Aorta (tissue), 5 donors: ENCODE results near the gene PINK1. TPM values are rescaled to one million over a fixed set of nuclear protein-coding genes. Genes with fewer than 3 reads are reported as not detected.

Source experiments
- ATAC-seq: fragments of 200-7000 bp; cut with Tn5 transposase; one replicate; pipeline ENCODE4 v1.9.1; 2022; ENCODE audit warnings: moderate library complexity; ENCODE audit not compliant: low FRiP score
- DNase-seq, 2 donors: peaks; one replicate each; pipeline ENCODE4 v3.0.0-alpha.2; 2020
- H3K27ac ChIP-seq, 2 donors: one replicate each; pipeline ENCODE4 v1.5.1; 2013; ENCODE audit warnings: low read length in 2 of 2, mild to moderate bottlenecking in 2 of 2, moderate library complexity in 2 of 2, control low read depth in 1 of 2, inconsistent platforms in 1 of 2, low read depth in 1 of 2
- H3K27me3 ChIP-seq, 2 donors: one replicate each; pipeline ENCODE4 v1.6.1; 2013; ENCODE audit warnings: control low read depth in 1 of 2, low read length in 1 of 2, mild to moderate bottlenecking in 1 of 2, moderate library complexity in 1 of 2; ENCODE audit not compliant: insufficient read depth in 2 of 2, control insufficient read depth in 1 of 2
- H3K36me3 ChIP-seq, 2 donors: one replicate each; pipeline ENCODE4 v1.6.1; 2013; ENCODE audit warnings: control low read depth in 1 of 2, low read length in 1 of 2, mild to moderate bottlenecking in 1 of 2; ENCODE audit not compliant: insufficient read depth in 2 of 2, control insufficient read depth in 1 of 2
- H3K4me1 ChIP-seq, 2 donors: one replicate each; pipeline ENCODE4 v1.6.1; 2013; ENCODE audit warnings: low read length in 2 of 2, control low read depth in 1 of 2, mild to moderate bottlenecking in 1 of 2, moderate library complexity in 1 of 2; ENCODE audit not compliant: insufficient read depth in 2 of 2, control insufficient read depth in 1 of 2
- H3K4me3 ChIP-seq, 2 donors: one replicate each; pipeline ENCODE4 v1.5.1; 2013; ENCODE audit warnings: low read length in 2 of 2, control low read depth in 1 of 2, mild to moderate bottlenecking in 1 of 2
- H3K9me3 ChIP-seq: one replicate; pipeline ENCODE4 v1.6.1; 2013; ENCODE audit warnings: mild to moderate bottlenecking, low read length; ENCODE audit not compliant: control insufficient read depth
- WGBS, 2 donors: extraction: QIAGEN DNeasy Blood & Tissue Kit; methylation state at CpG; one replicate each; pipeline ENCODE4 v1.1.7; 2013; 5-methylcytosine and 5-hydroxymethylcytosine counted together
- intact Hi-C, 2 donors: fragments of 100-400 bp; cut with DNase I; formaldehyde crosslinking; loops; one replicate each; pipeline versions ENCODE4 v1.14.2 to v1.15.0; 2022
- polyA plus RNA-seq, 2 donors: library from polyadenylated mRNA; stranded (reverse); fragments of 200-250 nt; gene quantifications; one replicate each; pipeline ENCODE4 v1.2.3, GENCODE V29; 2013
- total RNA-seq, 2 donors: library from RNA; stranded (reverse); fragmentation: NEBNext Ultra II Directional; extraction: Animal tissue kit (Norgen Biotek cat#: 25700); gene quantifications; one replicate each; pipeline ENCODE4 v1.2.1, GENCODE V29; 2021
- donor health status: healthy with polysubstance abuse.
- donor health status: Bipolar disorder and iron deficiency.
- donor health status: DM: no; HTN: no; CAD: no.
- donor health status: DM: no; HTN: no; CAD: no.
- donor health status: DM: yes; HTN: yes; CAD: no.

PINK1 gene
- total and polyA plus RNA-seq, 4 donors, result 72.0 to 129 (median 92.4) TPM

DNA sequence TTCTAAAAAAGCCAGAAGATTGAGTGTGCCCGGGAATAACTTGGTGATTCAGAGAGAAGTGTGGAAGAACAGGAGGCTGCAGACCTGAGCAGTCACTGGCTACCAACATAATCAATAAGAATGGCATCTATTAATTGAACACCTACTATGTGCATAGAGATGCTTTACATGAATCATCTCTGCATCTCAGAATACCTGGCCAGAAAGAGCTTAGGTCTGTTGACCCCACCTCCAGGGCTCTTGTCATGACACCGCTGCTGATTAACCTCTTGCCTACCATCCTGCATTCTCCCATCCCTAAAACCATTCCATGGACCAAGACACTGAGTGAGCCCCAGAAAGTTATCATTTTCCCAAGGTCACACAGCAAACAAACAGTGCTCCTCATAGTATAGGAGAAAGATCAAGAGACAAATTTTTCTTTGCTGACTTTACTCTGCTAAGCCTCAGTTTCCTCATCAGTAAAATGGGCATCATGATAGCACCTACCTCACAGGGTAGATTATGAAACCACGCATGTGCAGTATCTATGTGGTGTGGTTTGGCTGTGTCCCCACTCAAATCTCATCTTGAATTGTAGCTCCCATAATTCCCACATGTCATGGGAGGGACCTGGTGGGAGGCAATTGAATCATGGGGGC lies 16.3 kb upstream of the PINK1 start:
- ATAC-seq, result no peak
- DNase-seq, result no peak
- H3K4me3 ChIP-seq, result no peak overlapping the region
- WGBS, 2 donors, result 63 to 67% methylated on average over 3 of the region's 3 CpGs
- H3K36me3 ChIP-seq, result no peaks in the 10 kb centered on the region
- H3K27me3 ChIP-seq, result no peaks in the 10 kb centered on the region
- intact Hi-C loops, result no loop called here
- H3K9me3 ChIP-seq, result no peaks in the 10 kb centered on the region
- H3K4me1 ChIP-seq, result no peaks in the 10 kb centered on the region
- no peak overlapping the region for H3K27ac ChIP-seq

DNA sequence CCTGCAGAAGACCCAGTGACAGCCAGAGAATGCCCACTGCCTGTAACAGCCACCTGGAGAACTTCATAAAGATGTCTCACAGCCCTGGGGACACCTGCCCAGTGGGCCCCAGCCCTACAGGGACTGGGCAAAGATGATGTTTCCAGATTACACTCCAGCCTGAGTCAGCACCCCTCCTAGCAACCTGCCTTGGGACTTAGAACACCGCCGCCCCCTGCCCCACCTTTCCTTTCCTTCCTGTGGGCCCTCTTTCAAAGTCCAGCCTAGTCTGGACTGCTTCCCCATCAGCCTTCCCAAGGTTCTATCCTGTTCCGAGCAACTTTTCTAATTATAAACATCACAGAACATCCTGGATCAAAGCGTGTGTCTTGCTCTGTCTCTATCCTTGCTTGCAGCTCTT lies 14.7 kb upstream of the PINK1 start:
- Histone ChIP-seq H3K36me3 (no peaks in the 10 kb centered on the region), H3K9me3 (no peaks in the 10 kb centered on the region), H3K27ac (no peak overlapping the region), H3K4me1 (no peaks in the 10 kb centered on the region), H3K27me3 (no peaks in the 10 kb centered on the region), H3K4me3 (no peak overlapping the region)
- ATAC-seq (no peak), DNase-seq (no peak)
- intact Hi-C loops, result no loop called here
- WGBS, 2 donors, result 73 to 74% methylated on average over 4 of the region's 4 CpGs

DNA sequence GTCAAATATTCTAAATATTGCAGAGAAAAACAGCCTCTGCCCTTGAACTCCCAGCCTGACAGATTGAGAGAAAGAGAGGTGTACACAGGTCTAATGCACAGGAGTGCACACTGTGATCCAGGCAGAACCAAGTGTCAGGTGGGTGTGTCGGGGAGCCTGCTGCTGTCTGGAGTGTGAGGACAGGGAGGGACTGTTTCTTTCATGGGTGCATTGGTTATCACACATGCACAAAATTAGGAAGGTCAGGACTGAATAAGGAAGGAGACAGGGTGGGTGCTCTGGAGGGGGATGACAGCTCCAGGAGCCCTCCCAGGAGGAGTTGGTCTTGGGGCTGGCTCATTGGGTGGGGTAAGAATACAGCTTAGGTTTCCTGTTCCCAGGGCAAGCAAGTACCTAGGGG lies 13.3 kb upstream of the PINK1 start:
- intact Hi-C loops, result no loop called here
- H3K36me3 ChIP-seq, result no peaks in the 10 kb centered on the region
- no peaks in the 10 kb centered on the region for H3K4me1 ChIP-seq
- WGBS, 2 donors, result 74 to 80% methylated on average over 1 of the region's 1 CpG
- no peak overlapping the region for H3K27ac ChIP-seq
- no peak overlapping the region for H3K4me3 ChIP-seq
- no peaks in the 10 kb centered on the region for H3K27me3 ChIP-seq
- H3K9me3 ChIP-seq, result no peaks in the 10 kb centered on the region
- DNase-seq (no peak), ATAC-seq (no peak)

DNA sequence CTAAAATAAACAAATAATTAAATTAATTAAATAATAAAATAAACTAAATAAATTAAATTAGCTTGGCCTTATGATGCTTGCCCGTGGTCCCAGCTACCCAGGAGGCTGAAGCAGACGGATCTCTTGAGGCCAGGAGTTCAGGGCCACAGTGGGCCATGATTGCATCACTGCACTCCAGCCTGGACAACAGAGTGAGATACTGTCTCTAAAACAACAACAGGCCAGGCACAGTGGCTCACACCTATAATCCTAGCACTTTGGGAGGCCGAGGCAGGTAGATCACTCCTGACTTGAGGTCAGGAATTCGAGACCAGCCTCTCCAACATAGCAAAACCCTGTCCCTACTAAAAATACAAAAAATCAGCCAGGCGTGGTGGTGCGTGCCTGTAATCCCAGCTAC lies 12.2 kb upstream of the PINK1 start:
- DNase-seq (no peak), ATAC-seq (no peak)
- no peaks in the 10 kb centered on the region for H3K9me3 ChIP-seq
- no peaks in the 10 kb centered on the region for H3K36me3 ChIP-seq
- no peak overlapping the region for H3K27ac ChIP-seq
- H3K4me1 ChIP-seq, result no peaks in the 10 kb centered on the region
- no peak overlapping the region for H3K4me3 ChIP-seq
- WGBS, 2 donors, result 78 to 95% methylated on average over 6 of the region's 6 CpGs
- no peaks in the 10 kb centered on the region for H3K27me3 ChIP-seq
- intact Hi-C loops, result no loop called here

DNA sequence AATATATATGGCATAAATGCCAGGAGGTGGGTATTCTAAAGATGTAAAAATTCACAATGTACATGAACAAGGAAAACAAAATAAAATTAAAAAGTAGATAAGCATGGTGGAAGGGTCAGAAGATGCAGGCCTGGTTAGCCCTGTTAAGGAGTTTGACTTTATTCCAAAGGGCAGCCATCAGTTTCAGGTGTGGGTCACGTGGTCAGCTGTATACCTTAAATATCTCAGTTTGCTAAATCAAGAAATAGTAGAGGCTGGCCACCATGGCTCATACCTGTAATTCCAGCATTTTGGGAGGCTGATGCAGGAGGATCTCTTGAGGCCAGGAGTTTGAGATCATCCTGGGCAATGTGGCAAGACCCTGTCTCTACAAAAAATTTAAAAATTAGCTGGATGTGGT lies 8.5 kb upstream of the PINK1 start:
- Histone ChIP-seq H3K27me3 (no peaks in the 10 kb centered on the region), H3K4me3 (no peak overlapping the region), H3K27ac (no peak overlapping the region), H3K4me1 (no peaks in the 10 kb centered on the region), H3K36me3 (no peaks in the 10 kb centered on the region), H3K9me3 (no peaks in the 10 kb centered on the region)
- intact Hi-C loops, result no loop called here
- ATAC-seq (no peak), DNase-seq (no peak)
- WGBS, 2 donors, result 67 to 82% methylated on average over 1 of the region's 1 CpG

DNA sequence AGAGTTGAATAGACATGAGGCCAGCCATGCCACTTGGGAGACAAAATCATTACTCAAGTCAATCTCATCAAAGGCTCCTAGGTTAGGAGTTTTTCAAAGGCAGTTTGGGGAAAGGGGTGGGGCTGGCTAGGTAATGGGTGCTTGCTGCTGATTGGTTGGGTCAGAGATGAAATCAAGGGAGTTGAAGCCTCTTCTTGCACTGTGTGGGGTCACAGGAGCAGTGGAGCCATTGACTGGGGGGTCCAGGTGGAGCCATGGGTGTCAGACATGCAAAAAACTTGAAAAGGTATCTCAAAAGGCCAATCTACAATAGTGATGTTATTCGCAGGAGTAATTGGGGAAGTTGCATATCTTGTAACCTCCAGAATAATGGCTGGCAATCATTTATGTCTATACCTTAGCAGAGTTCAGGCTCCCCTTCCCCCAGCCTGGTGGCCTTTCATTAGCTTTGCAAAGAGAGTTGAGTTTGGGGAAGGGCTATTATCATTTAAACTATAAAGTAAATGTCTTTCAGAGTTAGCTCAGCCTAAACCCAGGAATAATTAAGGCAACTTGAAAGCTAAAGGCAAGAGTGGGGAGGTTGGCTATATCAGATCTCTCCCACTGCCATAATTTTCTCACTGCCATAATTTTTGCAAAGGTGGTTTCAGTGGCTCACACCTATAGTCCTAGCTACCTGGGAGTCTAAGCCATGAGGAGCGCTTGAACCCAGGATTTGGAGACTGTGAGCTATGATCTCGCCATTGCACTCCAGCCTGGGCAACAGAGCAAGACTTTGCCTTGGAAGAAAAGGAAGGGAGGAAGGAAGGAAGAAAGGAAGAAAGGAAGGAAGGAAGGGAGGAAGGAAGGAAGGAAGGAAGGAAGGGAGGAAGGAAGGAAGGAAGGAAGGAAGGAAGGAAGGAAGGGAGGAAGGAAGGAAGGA lies 7.8 kb upstream of the PINK1 start:
- no peak for ATAC-seq
- intact Hi-C loops, result no loop called here

DNA sequence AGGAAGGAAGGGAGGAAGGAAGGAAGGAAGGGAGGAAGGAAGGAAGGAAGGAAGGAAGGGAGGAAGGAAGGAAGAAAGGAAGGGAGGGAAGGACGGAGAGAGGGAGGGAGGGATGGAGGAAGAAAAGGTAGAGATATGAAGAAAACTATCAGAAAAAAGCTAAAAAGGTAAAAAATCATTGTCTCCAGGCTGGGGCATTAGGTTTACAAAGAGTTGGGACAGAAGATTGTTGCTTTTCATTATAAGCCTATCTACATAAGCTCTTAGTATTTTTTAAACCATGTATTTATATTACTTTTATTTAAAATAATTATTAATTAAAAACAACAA lies 7.2 kb upstream of the PINK1 start:
- no peaks in the 10 kb centered on the region for H3K36me3 ChIP-seq
- no peaks in the 10 kb centered on the region for H3K27me3 ChIP-seq
- no peak overlapping the region for H3K27ac ChIP-seq
- no peak for DNase-seq
- ATAC-seq, result no peak
- no peaks in the 10 kb centered on the region for H3K4me1 ChIP-seq
- no peaks in the 10 kb centered on the region for H3K9me3 ChIP-seq
- 66 to 80% methylated on average over 1 of the region's 1 CpG for WGBS, 2 donors
- H3K4me3 ChIP-seq, result no peak overlapping the region
- intact Hi-C loops, result no loop called here

More for the DNA sequence above, 7.8 kb upstream of the PINK1 start:
- Histone ChIP-seq H3K9me3 (no peaks in the 10 kb centered on the region), H3K27ac (no peak overlapping the region), H3K36me3 (no peaks in the 10 kb centered on the region), H3K4me1 (no peaks in the 10 kb centered on the region), H3K4me3 (no peak overlapping the region), H3K27me3 (no peaks in the 10 kb centered on the region)
- WGBS, 2 donors, result 68 to 70% methylated on average over 3 of the region's 3 CpGs
- no peak for DNase-seq

DNA sequence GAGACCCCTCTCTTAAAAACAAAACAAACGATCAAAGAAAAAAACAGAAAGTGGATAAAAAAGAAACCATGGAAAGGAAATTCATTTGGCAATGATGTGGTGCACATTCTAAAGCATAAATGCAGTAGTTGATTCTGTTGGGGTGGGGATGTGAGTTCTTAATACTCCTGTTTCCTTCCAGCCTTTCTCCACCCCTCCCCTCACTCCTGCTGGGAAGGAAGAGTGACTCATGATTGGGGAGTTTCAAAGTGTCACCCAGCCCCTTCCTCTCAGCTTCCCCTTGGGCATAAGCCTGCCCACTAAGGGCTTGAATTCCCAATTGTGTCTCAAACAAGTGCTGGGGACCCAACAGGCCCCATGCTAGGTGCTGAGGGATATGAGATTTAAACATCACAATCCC lies 6.7 kb upstream of the PINK1 start:
- H3K9me3 ChIP-seq, result no peaks in the 10 kb centered on the region
- ATAC-seq, result no peak
- no peak overlapping the region for H3K4me3 ChIP-seq
- H3K27me3 ChIP-seq, result no peaks in the 10 kb centered on the region
- H3K27ac ChIP-seq, result no peak overlapping the region
- no peaks in the 10 kb centered on the region for H3K4me1 ChIP-seq
- 53 to 64% methylated on average over 1 of the region's 1 CpG for WGBS, 2 donors
- no peak for DNase-seq
- intact Hi-C loops, result no loop called here
- H3K36me3 ChIP-seq, result no peaks in the 10 kb centered on the region

DNA sequence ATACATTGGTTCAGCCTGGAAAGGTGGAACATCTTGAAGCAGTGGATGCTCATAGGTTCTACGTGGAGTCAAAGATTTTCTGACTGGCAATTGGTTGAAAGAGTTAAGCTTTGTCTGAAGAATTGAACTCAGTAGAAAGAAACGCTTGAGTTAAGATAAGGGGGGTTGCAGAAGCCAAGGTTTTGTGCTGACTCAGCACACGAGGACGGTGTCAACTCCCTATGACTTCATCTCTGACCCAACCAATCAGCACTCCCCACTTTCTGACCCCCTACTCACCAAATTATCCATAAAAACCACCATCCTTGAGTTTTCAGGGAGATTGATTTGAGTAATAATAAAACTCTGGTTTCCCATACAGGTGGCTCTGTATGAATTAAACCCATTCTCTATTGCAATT lies 2.5 kb upstream of the PINK1 start:
- intact Hi-C loops, result loop anchor here in 1 of 2 donors (5.0 kb wide), 1 partner anchor 53 kb away; no protein-coding TSS in a partner anchor
- WGBS, 2 donors, result 10 to 14% methylated on average over 4 of the region's 4 CpGs
- no peak for DNase-seq

More for the DNA sequence above, 2.5 kb upstream of the PINK1 start:
- H3K4me3 ChIP-seq, result no peak overlapping the region
- H3K9me3 ChIP-seq, result no peaks in the 10 kb centered on the region
- H3K27me3 ChIP-seq, result no peaks in the 10 kb centered on the region
- H3K4me1 ChIP-seq, result peaks cover 0 to 6% of the 10 kb centered on the region in 2 donors
- ATAC-seq, result no peak
- no peak overlapping the region for H3K27ac ChIP-seq
- H3K36me3 ChIP-seq, result no peaks in the 10 kb centered on the region
